ENCODE results near the gene CMKLR1. TPM values are rescaled to one million over a fixed set of nuclear protein-coding genes. Genes with fewer than 3 reads are reported as not detected.

Gene CMKLR1
- total RNA-seq, 1 experiment from 2014 or later, result 0.66 TPM

GRCh38 chr12:108304633-108305032 is 34.5 kb downstream of the CMKLR1 start:
- no peak overlapping the region for H2BK5ac ChIP-seq (ENCODE audit: insufficient read length, low read length)
- H3K4ac ChIP-seq (ENCODE audit: low read depth, low read length), result no peak overlapping the region
- H3K79me1 ChIP-seq (ENCODE audit: insufficient read depth, low read depth, low read length, poor library complexity, severe bottlenecking), result no peaks in the 10 kb centered on the region
- H3K4me2 ChIP-seq (ENCODE audit: insufficient read depth, insufficient read length, low read length), result no peak overlapping the region
- WGBS (ENCODE audit: extremely low coverage, insufficient read length, low lambda C conversion rate), result no CpG with 5 or more reads among the region's 7 CpGs
- H4K91ac ChIP-seq (ENCODE audit: insufficient read length, low read depth, low read length), result no peak overlapping the region
- H2BK20ac ChIP-seq (ENCODE audit: low read depth, low read length, poor library complexity, severe bottlenecking), result no peak overlapping the region
- H4K5ac ChIP-seq (ENCODE audit: insufficient read length, low read depth, low read length), result no peak overlapping the region
- no peak overlapping the region for H3K9ac ChIP-seq (ENCODE audit: extremely low read depth, insufficient read length, low read length)
- H3K27me3 ChIP-seq (ENCODE audit: insufficient read depth, low read length), result no peaks in the 10 kb centered on the region
- H3K23ac ChIP-seq (ENCODE audit: insufficient read length, low read depth, low read length), result no peak overlapping the region
- no peaks in the 10 kb centered on the region for H4K20me1 ChIP-seq (ENCODE audit: control insufficient read depth, insufficient read depth, insufficient read length)
- Mint-ChIP-seq H3K9me3 (peaks cover 3% of the 10 kb centered on the region in 2 experiments; a peak in 2 of 5 replicates), H3K4me1 (peaks cover 49 to 56% of the 10 kb centered on the region in 2 experiments), H3K4me3 (no peak overlapping the region), H3K27ac (peak overlapping the region in 2 of 3 experiments; percentile 29 to 31; a peak in 3 of 7 replicates), H3K27me3 (ENCODE audit: low read depth) (peaks cover 6% of the 10 kb centered on the region), H3K36me3 (ENCODE audit: insufficient read depth in 1 of 3, low read depth in 3 of 3) (peaks cover 0 to 2% (median 0%) of the 10 kb centered on the region in 3 experiments; a peak in 2 of 7 replicates)
- no peak overlapping the region for H2AK5ac ChIP-seq (ENCODE audit: insufficient read length, low read length)
- H3K56ac ChIP-seq (ENCODE audit: insufficient read length, low read depth, low read length), result no peak overlapping the region
- no peak overlapping the region for H2BK12ac ChIP-seq (ENCODE audit: insufficient read length, low read depth, low read length)
- no peak for TF ChIP-seq CTCF (conservative IDR thresholded peaks at IDR 0.05)
- H3K23me2 ChIP-seq (ENCODE audit: insufficient read length, low read depth, low read length, poor library complexity, severe bottlenecking), result no peaks in the 10 kb centered on the region
- no peak overlapping the region for H2BK15ac ChIP-seq (ENCODE audit: low read depth, low read length)
- no peak overlapping the region for H3K27ac ChIP-seq (ENCODE audit: insufficient read length, low read depth, low read length)
- peak overlapping the region; percentile 26 for H3K14ac ChIP-seq (ENCODE audit: insufficient read depth, low read length)
- peak overlapping the region; percentile 45 for H3K18ac ChIP-seq (ENCODE audit: insufficient read length, low read depth, low read length)
- no peak overlapping the region for H2BK120ac ChIP-seq (ENCODE audit: low read depth, low read length, poor library complexity, severe bottlenecking)
- no peaks in the 10 kb centered on the region for H3K79me2 ChIP-seq (ENCODE audit: insufficient read depth, low read length)
- DNase-seq, result peak; percentile 82
- no peak overlapping the region for H4K8ac ChIP-seq (replicated peaks; ENCODE audit: insufficient read length, low read depth, low read length)
- no peak overlapping the region for H3T11ph ChIP-seq (ENCODE audit: low read length)
- H2AFZ ChIP-seq (ENCODE audit: low read length), result no peak overlapping the region
- peaks cover 4% of the 10 kb centered on the region; the same call in 1 of the 2 replicates for H3K4me1 ChIP-seq (ENCODE audit: insufficient read depth, low read length)
- H3K9me3 ChIP-seq (ENCODE audit: control insufficient read depth, low read depth, low read length), result no peaks in the 10 kb centered on the region

All from H9 (cell line).